A549 (cell line): Measurements from ENCODE around the gene COX19.

Experiments
- CHD4 ChIP-seq: fragments of 200-600 bp; sonication (generic); IDR thresholded peaks from 2 replicates; pipeline ENCODE4 v1.6.1; 2016; ENCODE audit warnings: antibody characterized with exemption, mild to moderate bottlenecking, borderline replicate concordance
- HOXB13 ChIP-seq: fragments of 250-450 bp; sonication (Bioruptor Pico); IDR thresholded peaks from 2 replicates; pipeline ENCODE4 v1.5.0; 2020; ENCODE audit warnings: low read depth, mild to moderate bottlenecking, moderate library complexity
- MAFK ChIP-seq: fragments of 450-650 bp; IDR thresholded peaks from 2 replicates; pipeline ENCODE4 v1.6.1; 2014; ENCODE audit not compliant: partially characterized antibody
- POLR2A ChIP-seq: IDR thresholded peaks from 2 replicates; pipeline ENCODE4 v1.6.1; 2012; ENCODE audit warnings: mild to moderate bottlenecking, low read length
- RAD21 ChIP-seq, 2 experiments: fragments of >200 bp in 1 of 2; sonication (Bioruptor Twin) in 1 of 2; formaldehyde crosslinking in 1 of 2; IDR thresholded peaks in 1 of 2; conservative IDR thresholded peaks in 1 of 2; 2 replicates in 1 of 2; 3 replicates in 1 of 2; pipeline ENCODE4 v1.6.1; 2012 to 2018; ENCODE audit warnings: inconsistent platforms in 1 of 2
- RCOR1 ChIP-seq: fragments of 150-350 bp; IDR thresholded peaks from 2 replicates; pipeline ENCODE4 v1.6.1; 2014; ENCODE audit warnings: antibody characterized with exemption, low read length, low read depth
- USF2 ChIP-seq: fragments of 450-650 bp; IDR thresholded peaks from 2 replicates; pipeline ENCODE4 v1.6.1; 2014; ENCODE audit warnings: antibody characterized with exemption
- ZSCAN20 ChIP-seq: fragments of 250-450 bp; sonication (Bioruptor Pico); IDR thresholded peaks from 2 replicates; pipeline ENCODE4 v1.8.0; 2022; ENCODE audit warnings: mild to moderate bottlenecking, moderate library complexity
- TF ChIP-seq, protein P1 (sequence below): IDR thresholded peaks from 2 replicates; pipeline ENCODE4 v1.6.1; 2012
- TF ChIP-seq, protein P2 (sequence below): fragments of >200 bp; sonication (Bioruptor Twin); formaldehyde crosslinking; IDR thresholded peaks from 3 replicates; pipeline ENCODE4 v1.5.1; 2016

DNA sequence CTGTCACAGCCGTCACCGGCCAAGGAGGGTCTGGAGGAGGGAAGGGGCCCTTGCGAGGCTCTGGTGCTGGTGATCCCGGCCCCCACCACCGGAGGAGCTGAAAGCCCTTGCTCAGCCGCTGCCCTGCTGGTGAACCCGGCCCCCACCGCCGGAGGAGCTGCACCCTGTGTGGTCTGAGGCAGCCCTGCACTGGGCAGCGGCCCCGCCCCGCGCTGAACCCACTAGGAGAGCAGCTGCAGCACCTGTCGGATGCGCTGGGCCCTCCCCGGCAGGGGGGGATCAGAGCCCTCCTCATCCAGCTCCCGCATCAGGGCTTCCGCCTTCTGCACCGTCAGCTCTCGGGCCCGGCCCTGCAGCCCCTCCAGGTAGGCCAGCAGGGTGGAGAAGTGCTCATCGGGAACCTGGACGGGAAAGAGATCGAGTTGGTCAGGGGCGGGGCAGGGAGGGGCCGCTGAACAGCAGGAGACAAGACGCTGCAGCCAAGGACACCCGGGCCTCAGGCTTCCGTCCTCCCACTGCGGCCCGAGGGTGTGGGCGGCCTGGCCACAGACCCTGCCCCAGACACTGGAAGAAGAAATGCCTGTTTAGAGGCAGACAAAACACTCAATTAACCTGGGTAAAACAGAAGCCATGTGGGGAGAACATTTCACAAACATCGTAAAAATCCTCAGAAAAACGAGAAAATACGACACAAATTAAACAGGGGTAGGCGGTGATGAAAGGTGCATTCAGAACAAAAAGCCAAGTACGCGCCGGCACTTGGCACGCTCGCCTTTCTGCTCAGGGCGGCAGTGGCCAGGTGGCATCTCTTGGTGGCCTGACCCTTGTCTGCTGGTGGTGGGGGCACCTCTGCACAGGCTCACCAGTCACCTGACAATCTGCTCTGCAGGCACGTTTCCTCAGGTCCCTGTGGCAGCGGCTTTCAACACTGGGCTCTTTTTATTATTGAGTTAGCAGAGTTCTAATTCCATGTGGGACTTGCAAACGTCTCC, 22.4 kb upstream of the COX19 start:
- TF ChIP-seq CHD4 (no peak), RCOR1 (no peak), POLR2A (no peak), USF2 (no peak), HOXB13 (CRISPR knock-in tag) (no peak), RAD21 (conservative IDR thresholded peaks at IDR 0.05 in 1 of 2, IDR thresholded peaks at IDR 0.05 in 1 of 2) (no peak), ZSCAN20 (CRISPR knock-in tag) (no peak), MAFK (no peak)
- TF ChIP-seq, protein P1, sequence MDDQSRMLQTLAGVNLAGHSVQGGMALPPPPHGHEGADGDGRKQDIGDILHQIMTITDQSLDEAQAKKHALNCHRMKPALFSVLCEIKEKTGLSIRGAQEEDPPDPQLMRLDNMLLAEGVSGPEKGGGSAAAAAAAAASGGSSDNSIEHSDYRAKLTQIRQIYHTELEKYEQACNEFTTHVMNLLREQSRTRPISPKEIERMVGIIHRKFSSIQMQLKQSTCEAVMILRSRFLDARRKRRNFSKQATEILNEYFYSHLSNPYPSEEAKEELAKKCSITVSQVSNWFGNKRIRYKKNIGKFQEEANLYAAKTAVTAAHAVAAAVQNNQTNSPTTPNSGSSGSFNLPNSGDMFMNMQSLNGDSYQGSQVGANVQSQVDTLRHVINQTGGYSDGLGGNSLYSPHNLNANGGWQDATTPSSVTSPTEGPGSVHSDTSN, result no peak
- TF ChIP-seq, protein P2, sequence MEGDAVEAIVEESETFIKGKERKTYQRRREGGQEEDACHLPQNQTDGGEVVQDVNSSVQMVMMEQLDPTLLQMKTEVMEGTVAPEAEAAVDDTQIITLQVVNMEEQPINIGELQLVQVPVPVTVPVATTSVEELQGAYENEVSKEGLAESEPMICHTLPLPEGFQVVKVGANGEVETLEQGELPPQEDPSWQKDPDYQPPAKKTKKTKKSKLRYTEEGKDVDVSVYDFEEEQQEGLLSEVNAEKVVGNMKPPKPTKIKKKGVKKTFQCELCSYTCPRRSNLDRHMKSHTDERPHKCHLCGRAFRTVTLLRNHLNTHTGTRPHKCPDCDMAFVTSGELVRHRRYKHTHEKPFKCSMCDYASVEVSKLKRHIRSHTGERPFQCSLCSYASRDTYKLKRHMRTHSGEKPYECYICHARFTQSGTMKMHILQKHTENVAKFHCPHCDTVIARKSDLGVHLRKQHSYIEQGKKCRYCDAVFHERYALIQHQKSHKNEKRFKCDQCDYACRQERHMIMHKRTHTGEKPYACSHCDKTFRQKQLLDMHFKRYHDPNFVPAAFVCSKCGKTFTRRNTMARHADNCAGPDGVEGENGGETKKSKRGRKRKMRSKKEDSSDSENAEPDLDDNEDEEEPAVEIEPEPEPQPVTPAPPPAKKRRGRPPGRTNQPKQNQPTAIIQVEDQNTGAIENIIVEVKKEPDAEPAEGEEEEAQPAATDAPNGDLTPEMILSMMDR, result no peak
